SH-SY5Y (cell line): ENCODE results near the gene TTC28.

Experiments
- GATA2 ChIP-seq: IDR thresholded peaks from 2 replicates; pipeline ENCODE4 v1.6.1; 2011; ENCODE audit warnings: mild to moderate bottlenecking, low read depth, low read length
- GATA3 ChIP-seq: IDR thresholded peaks from 2 replicates; pipeline ENCODE4 v1.6.1; 2011; ENCODE audit warnings: low read depth, mild to moderate bottlenecking, low read length, moderate library complexity

TTC28 gene

GRCh38 chr22:28379951-28380350 is 299.7 kb downstream of the TTC28 start:
- TF ChIP-seq GATA2 (no peak), GATA3 (no peak)

- no peak for TF ChIP-seq GATA3
- TF ChIP-seq GATA2, result no peak
Measured at GRCh38 chr22:28379075-28379779, 300.4 kb downstream of the TTC28 start.

- TF ChIP-seq GATA3 (no peak), GATA2 (no peak)
Measured at GRCh38 chr22:28375761-28376534, 303.7 kb downstream of the TTC28 start.

GRCh38 chr22:28373831-28374230 is 305.8 kb downstream of the TTC28 start:
- no peak for TF ChIP-seq GATA3
- TF ChIP-seq GATA2, result no peak

DNA sequence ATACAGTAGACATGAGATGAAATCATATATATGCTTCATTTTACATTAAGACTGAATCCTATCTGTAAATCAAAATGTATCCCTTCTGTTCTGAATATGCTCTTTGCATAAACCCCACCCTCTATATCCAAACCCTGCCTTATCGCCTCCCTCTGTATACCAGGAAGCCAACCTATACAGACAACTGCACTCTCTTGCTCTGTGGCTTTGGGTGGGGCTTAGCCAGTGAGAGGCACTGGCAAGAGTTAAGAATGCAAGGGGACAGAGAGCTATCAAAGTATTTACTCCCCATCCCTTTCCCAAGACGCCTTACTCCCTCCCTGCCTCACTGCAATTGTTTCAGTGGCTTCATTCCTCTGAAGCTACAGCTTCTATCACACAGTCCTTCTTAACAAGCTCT is 309.8 kb downstream of the TTC28 start:
- TF ChIP-seq GATA3 (no peak), GATA2 (no peak)

DNA sequence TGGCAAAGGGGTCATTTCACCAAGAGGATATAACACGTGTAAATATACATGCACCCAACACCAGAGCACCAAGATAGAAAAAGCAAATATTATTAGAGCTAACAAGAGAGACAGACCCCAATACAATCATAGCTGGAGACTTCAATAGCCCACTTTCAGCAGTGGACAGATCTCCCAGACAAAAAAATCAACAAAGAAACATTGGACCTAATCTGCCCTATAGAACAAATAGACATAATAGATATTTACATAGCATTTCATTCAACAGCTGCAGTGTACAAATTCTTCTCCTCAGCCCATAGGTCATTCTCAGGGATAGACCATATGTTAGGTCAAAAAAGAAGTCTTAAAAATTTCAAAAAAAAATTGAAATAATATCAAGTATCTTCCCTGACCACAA is 312.8 kb downstream of the TTC28 start:
- no peak for TF ChIP-seq GATA3
- no peak for TF ChIP-seq GATA2

- no peak for TF ChIP-seq GATA2
- no peak for TF ChIP-seq GATA3
Measured at GRCh38 chr22:28365371-28365770, 314.3 kb downstream of the TTC28 start.

GRCh38 chr22:28360939-28361338 is 318.7 kb downstream of the TTC28 start:
- no peak for TF ChIP-seq GATA2
- no peak for TF ChIP-seq GATA3

- no peak for TF ChIP-seq GATA2
- TF ChIP-seq GATA3, result no peak
Measured at GRCh38 chr22:28358312-28358711, 321.3 kb downstream of the TTC28 start.

DNA sequence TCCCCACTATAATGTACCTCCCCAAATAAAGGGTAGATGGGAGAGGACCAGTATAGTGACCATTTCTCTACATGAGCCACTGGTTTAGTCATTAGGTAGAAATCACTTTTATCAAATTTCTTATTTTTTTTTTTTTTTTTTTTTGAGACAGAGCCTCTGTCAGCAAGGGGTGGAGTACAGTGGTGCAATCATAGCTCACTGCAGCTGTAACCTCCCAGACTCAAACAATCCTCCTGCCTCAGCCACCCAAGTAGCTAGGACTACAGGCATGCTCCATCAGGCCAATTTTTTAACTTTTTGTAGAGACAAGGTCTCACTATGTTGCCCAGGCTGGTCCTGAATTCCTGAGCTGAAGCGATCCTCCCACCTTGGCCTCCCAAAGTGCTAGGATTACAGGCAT is 322.4 kb downstream of the TTC28 start:
- no peak for TF ChIP-seq GATA3

GRCh38 chr22:28351476-28351875 is 328.2 kb downstream of the TTC28 start:
- TF ChIP-seq GATA2 (no peak), GATA3 (no peak)

- TF ChIP-seq GATA3 (no peak; the same call in 1 of the 2 replicates), GATA2 (peak; percentile 23; the same call in 1 of the 2 replicates)
Measured at GRCh38 chr22:28348613-28349609, 330.7 kb downstream of the TTC28 start.

GRCh38 chr22:28346308-28346707 is 333.3 kb downstream of the TTC28 start:
- TF ChIP-seq GATA3 (no peak), GATA2 (no peak)
